DMS114 treated with DMSO at 0.1 percent for 48 hours (cell line): Measurements from ENCODE around the gene IMMP2L.

Source experiments
- DNase-seq: peaks from one replicate; lab custom pipeline; 2025; ENCODE audit not compliant: unreplicated experiment; lab: John Stamatoyannopoulos, UW

Gene IMMP2L

GRCh38 chr7:110775046-110775445 is 787.2 kb downstream of the IMMP2L start:
- no peak for DNase-seq

GRCh38 chr7:110774071-110774470 is 788.2 kb downstream of the IMMP2L start:
- no peak for DNase-seq

DNA sequence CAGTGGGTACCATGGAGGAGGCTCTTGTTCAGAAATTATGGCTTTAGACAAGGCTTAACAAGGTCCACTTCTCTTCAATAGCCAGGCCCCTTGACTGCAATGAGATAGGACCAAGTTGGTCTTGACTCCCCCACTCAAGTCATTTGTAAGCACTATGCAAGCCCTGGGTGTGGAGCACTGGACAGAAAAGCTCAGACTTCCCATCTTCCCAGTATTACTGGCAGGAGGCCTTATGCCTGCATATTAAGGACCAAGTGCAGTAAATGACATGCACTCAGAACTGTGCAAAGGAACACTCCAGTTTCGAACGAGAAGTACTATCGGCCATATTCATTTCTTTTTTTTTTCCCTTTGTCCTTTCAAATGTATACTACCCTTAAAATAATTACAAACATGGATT is 789.7 kb downstream of the IMMP2L start:
- no peak for DNase-seq

GRCh38 chr7:110771717-110772116 is 790.6 kb downstream of the IMMP2L start:
- no peak for DNase-seq

- no peak for DNase-seq
Measured at GRCh38 chr7:110767550-110768110, 794.7 kb downstream of the IMMP2L start.

DNA sequence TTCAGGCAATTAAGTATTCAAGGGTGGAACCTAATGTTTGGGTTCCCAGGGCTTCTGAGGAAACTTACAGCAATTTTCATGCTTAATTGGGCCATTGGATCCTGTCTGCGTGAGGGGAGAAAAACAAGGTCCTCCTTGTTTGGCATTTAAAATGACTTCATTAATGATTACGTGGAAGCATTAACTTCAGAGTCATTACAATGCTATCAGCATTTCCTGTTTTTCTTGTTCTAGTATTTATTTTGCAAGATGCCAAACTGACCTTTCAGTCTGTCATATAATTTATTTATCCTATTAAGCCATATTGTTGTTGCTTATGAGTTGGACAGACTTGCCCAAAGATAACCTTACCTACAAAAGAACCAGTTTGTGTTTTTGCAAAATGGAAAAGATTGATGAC is 795.4 kb downstream of the IMMP2L start:
- DNase-seq: no peak

GRCh38 chr7:110764852-110765251 is 797.4 kb downstream of the IMMP2L start:
- DNase-seq: no peak

DNA sequence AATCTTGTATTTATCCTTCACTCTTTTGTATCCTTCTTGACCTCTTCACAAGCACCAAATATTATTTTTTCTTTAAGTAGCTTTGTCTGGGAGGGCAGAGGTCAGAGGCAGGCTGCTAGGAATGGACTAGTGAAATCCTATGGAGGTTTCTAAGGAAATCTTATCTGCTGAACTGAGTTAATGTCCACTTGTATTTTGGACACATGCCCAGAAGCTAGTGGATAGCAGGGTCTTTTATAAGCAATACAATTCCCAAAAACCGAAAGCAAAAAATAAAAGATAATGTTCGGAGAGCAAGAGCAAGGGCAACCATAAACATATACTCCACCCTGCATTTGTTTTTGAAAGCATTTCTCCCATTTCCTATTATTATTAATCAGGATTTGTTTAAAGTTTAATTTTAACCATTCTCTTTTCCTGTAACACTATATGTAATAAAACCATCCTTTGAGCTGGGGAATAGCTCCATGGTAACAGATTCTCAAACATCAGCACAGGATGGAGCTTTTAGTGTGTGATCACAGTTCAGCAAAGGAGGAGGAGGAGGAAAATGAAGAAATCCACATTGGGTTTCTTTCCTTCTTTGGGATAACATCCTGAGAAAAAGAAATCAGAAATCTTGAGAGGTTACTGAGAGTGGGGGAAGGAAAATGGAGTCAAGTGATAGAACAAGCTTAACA is 799.6 kb downstream of the IMMP2L start:
- DNase-seq: no peak

GRCh38 chr7:110760341-110760740 is 802.0 kb downstream of the IMMP2L start:
- no peak for DNase-seq

DNA sequence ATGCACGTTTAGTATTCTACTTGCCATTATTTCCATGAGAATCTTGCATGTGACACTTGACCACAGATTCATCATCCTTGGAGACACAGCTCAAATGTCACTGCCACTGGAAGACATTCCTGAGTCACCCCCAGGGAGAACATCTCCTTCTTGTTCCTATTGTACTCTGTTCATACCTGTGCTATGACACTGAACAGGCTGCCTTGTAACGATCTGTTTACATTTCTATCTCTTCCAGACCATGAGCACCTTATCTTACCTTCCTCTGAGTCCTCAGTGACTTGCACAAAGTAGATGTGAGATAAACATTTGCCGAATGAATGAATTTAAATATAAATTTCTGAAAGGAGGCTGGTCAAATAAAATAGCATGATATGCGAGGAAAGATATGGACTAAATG is 803.2 kb downstream of the IMMP2L start:
- DNase-seq: no peak

GRCh38 chr7:110754649-110755048 is 807.6 kb downstream of the IMMP2L start:
- no peak for DNase-seq

- DNase-seq: no peak
Measured at GRCh38 chr7:110750931-110751605, 811.2 kb downstream of the IMMP2L start.

DNA sequence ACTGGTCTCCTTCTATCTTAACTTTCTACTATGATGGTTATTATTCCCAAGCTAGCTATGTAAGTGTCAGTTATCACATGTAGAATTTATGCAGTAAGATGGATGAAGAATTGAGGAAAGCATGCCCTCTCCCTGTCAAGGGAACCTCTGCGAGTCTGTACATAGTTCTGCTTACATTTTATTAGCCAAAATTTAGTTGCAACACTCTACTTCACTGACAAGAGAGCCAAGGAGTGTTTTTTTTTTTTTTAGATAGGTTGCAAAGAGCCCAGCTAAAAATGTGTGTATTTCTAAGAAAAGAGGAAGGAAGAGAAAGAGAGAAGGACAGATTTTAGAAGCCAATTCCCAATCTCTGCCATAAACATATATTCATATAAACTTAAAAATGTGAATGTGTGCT is 829.1 kb downstream of the IMMP2L start:
- no peak for DNase-seq

- no peak for DNase-seq
Measured at GRCh38 chr7:110724811-110725210, 837.5 kb downstream of the IMMP2L start.

DNA sequence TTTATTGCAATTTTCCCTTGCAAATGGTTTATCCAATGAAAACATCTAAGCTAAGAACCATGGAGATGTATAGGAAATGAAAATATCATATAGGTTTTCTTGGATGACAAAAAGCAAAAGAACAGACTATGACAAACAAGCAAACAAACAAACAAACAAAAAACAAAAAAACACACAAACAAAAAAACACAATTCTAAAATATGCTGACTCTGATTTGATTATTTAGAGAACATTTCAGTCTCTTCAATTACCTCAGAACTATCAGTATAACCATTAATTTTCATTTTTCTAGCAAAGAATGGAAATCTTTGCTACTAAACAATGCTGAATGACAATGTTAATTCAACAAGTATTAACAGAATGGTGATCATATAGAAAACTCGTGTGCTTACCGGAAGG is 840.9 kb downstream of the IMMP2L start:
- no peak for DNase-seq

DNA sequence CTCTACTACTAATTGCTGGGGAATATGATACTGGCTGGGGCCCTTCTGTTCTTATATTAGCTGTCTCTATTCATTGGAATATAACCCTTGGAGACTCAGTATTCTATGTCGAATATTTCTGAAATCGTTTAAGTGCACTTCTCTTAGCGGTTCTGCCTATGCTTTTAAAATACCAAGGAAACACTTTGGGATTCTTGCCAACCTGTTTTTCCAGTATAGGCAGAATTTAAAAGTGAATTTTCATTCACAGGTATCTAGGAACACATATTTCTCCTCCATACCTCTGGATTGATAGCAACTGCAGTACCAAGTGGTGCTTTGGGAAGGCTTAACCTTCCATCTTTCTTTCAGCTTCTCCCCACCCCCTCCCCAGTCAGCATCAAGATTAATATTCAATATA is 841.7 kb downstream of the IMMP2L start:
- no peak for DNase-seq

- no peak for DNase-seq
Measured at GRCh38 chr7:110719741-110720140, 842.6 kb downstream of the IMMP2L start.

GRCh38 chr7:110718503-110719205 is 843.6 kb downstream of the IMMP2L start:
- DNase-seq: no peak

GRCh38 chr7:110704225-110704624 is 858.1 kb downstream of the IMMP2L start:
- no peak for DNase-seq

DNA sequence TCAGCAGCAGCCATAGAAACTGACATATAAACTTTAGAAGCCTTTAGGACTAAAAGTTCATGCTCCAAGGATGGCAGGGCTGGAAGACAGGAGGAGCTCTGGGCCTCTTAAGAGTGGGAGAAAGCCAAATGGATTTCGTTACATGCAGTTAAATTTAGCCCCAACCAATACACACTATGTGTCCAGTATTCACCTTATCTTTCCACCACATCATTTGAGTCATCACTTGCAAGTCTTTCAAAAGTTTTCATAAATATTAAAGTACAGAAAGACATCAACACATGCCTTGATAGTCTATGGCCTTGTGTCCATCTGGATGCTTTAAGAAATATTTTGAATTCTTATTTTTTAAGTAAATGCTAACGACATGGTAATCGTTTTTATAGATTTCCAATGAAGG is 863.7 kb downstream of the IMMP2L start:
- no peak for DNase-seq

GRCh38 chr7:110693344-110693743 is 868.9 kb downstream of the IMMP2L start:
- DNase-seq: no peak

GRCh38 chr7:110688908-110689307 is 873.4 kb downstream of the IMMP2L start:
- no peak for DNase-seq
